PFSK-1 (cell line): ENCODE results near the gene CEP41.

Source experiments
- FOXP2 ChIP-seq: optimal IDR thresholded peaks from 2 replicates; pipeline ENCODE3; 2011; ENCODE audit warnings: borderline replicate concordance, control low read depth, inconsistent platforms; ENCODE audit not compliant: insufficient read depth; ENCODE audit errors: extremely low read length, extremely low read depth
- POLR2AphosphoS5 ChIP-seq: IDR thresholded peaks from 2 replicates; pipeline ENCODE4 v1.6.1; 2012; ENCODE audit warnings: low read depth, mild to moderate bottlenecking, control low read depth, low read length, moderate library complexity
- SIN3A ChIP-seq: IDR thresholded peaks from 2 replicates; pipeline ENCODE4 v1.6.1; 2012; ENCODE audit warnings: mild to moderate bottlenecking, low read length, moderate library complexity, borderline replicate concordance; ENCODE audit not compliant: insufficient read depth
- TAF1 ChIP-seq: IDR thresholded peaks from 2 replicates; pipeline ENCODE4 v1.6.1; 2012; ENCODE audit warnings: low read length, control low read depth, borderline replicate concordance; ENCODE audit not compliant: insufficient read depth
- TF ChIP-seq, protein P1 (sequence below), 2 experiments: IDR thresholded peaks; 2 replicates each; pipeline versions ENCODE4 v1.6.1 to v1.8.0; 2011 to 2012; ENCODE audit warnings: low read depth in 2 of 2, low read length in 2 of 2, control low read depth in 1 of 2, inconsistent platforms in 1 of 2, mild to moderate bottlenecking in 1 of 2, moderate library complexity in 1 of 2; ENCODE audit not compliant: insufficient read depth in 1 of 2

DNA sequence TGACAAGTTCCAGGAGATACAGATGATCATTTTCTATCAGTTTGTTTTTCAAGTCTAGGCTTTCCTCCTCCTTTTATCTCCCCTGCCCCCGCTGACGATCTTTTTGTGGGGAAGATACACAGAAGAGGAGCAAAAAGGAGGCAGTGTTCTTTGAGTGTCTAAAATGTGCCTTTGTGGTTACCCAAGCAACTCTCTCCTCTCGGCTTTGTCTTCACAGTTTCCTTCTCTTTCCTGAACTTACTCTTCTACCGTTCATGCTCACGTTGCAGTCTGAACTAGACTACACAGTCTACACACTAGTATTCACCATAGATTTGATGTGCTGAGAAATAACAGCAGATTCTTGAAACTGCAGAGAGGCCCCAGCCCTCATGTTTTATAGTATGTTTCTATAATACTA, 23.6 kb downstream of the CEP41 start:
- TF ChIP-seq, protein P1, sequence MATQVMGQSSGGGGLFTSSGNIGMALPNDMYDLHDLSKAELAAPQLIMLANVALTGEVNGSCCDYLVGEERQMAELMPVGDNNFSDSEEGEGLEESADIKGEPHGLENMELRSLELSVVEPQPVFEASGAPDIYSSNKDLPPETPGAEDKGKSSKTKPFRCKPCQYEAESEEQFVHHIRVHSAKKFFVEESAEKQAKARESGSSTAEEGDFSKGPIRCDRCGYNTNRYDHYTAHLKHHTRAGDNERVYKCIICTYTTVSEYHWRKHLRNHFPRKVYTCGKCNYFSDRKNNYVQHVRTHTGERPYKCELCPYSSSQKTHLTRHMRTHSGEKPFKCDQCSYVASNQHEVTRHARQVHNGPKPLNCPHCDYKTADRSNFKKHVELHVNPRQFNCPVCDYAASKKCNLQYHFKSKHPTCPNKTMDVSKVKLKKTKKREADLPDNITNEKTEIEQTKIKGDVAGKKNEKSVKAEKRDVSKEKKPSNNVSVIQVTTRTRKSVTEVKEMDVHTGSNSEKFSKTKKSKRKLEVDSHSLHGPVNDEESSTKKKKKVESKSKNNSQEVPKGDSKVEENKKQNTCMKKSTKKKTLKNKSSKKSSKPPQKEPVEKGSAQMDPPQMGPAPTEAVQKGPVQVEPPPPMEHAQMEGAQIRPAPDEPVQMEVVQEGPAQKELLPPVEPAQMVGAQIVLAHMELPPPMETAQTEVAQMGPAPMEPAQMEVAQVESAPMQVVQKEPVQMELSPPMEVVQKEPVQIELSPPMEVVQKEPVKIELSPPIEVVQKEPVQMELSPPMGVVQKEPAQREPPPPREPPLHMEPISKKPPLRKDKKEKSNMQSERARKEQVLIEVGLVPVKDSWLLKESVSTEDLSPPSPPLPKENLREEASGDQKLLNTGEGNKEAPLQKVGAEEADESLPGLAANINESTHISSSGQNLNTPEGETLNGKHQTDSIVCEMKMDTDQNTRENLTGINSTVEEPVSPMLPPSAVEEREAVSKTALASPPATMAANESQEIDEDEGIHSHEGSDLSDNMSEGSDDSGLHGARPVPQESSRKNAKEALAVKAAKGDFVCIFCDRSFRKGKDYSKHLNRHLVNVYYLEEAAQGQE (IDR thresholded peaks at IDR 0.05; ENCODE audit: insufficient read depth in 1 of 2, low read depth in 2 of 2, low read length in 2 of 2), result no peak
- TF ChIP-seq POLR2AphosphoS5 (no peak), TAF1 (no peak), SIN3A (no peak), FOXP2 (no peak)
